GM13977 (cell line): Measurements from ENCODE around the gene DDX51.

Source experiments
- DNase-seq: peaks from one replicate; pipeline ENCODE4 v3.0.0; 2012; ENCODE audit warnings: low spot score
- CTCF ChIP-seq: IDR thresholded peaks from 2 replicates; pipeline ENCODE4 v1.5.1; 2012; ENCODE audit warnings: mild to moderate bottlenecking, control low read depth; ENCODE audit not compliant: insufficient read depth; ENCODE audit errors: extremely low read depth, missing control alignments
- in situ Hi-C: fragments of 300-500 bp; cut with MboI; formaldehyde crosslinking; loops from one replicate; pipeline ENCODE4 v1.12.0; 2022; ENCODE audit warnings: low sequenced_read_pairs, low pct_unique_long_range_greater_than_20kb, mixed read lengths, inconsistent platforms; ENCODE audit not compliant: unreplicated experiment

Gene DDX51

GRCh38 chr12:132173135-132174014 is 29.3 kb upstream of the DDX51 start:
- TF ChIP-seq CTCF, result no peak
- DNase-seq, result no peak
- in situ Hi-C loops, result no loop called here

- DNase-seq, result no peak
Observed at GRCh38 chr12:132172619-132173018, 28.5 kb upstream of the DDX51 start.

GRCh38 chr12:132171968-132172521 is 27.9 kb upstream of the DDX51 start:
- in situ Hi-C loops, result no loop called here
- no peak for TF ChIP-seq CTCF
- DNase-seq, result no peak

More at GRCh38 chr12:132172619-132173018, 28.5 kb upstream of the DDX51 start:
- no peak for TF ChIP-seq CTCF
- in situ Hi-C loops, result no loop called here

GRCh38 chr12:132171293-132171967 is 27.3 kb upstream of the DDX51 start:
- no peak for DNase-seq
- in situ Hi-C loops, result no loop called here
- no peak for TF ChIP-seq CTCF

- in situ Hi-C loops, result no loop called here
- TF ChIP-seq CTCF, result no peak
- DNase-seq, result no peak
Observed at GRCh38 chr12:132170637-132171292, 26.6 kb upstream of the DDX51 start.

GRCh38 chr12:132170094-132170636 is 26.0 kb upstream of the DDX51 start:
- no peak for DNase-seq
- in situ Hi-C loops, result no loop called here
- TF ChIP-seq CTCF, result no peak
